Measurements from ENCODE around the gene ACTR10. TPM values are rescaled to one million over a fixed set of nuclear protein-coding genes. Genes with fewer than 3 reads are reported as not detected.

Gene ACTR10
- total RNA-seq, 1 experiment from 2014 or later = 39.6 TPM

DNA sequence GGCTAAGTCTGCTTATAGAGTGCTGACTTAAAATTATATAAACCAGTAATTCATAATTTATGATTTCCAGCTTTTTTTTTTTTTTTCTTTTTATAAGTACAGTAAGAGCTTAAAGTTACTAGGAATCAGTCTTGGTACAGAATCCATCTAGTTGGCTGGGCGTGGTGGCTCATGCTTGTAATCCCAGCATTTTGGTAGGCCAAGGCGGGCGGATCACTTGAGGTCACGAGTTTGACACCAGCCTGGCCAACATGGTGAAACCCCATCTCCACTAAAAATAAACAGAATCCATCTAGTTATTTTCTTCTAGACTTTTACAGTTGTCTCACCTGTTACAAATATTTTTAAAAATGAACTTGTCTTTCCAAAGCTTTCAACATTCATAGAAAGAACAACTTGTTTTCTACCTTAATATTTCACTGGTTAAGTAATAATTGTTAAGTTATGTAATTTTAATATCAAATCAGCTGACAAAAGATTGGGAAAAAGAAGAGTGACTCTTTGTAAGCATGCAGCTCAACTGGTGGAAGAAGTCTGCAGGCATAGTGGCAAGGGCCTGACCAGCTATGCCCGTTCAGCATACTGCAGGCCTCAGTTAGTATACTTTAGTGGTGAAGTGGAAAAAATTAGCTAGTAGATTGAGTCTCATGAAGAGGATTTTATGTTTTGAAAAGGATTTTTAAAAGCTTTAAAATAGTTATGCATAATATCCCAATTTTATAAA, 27.3 kb downstream of the ACTR10 start (continued):
- TF ChIP-seq, protein P1, sequence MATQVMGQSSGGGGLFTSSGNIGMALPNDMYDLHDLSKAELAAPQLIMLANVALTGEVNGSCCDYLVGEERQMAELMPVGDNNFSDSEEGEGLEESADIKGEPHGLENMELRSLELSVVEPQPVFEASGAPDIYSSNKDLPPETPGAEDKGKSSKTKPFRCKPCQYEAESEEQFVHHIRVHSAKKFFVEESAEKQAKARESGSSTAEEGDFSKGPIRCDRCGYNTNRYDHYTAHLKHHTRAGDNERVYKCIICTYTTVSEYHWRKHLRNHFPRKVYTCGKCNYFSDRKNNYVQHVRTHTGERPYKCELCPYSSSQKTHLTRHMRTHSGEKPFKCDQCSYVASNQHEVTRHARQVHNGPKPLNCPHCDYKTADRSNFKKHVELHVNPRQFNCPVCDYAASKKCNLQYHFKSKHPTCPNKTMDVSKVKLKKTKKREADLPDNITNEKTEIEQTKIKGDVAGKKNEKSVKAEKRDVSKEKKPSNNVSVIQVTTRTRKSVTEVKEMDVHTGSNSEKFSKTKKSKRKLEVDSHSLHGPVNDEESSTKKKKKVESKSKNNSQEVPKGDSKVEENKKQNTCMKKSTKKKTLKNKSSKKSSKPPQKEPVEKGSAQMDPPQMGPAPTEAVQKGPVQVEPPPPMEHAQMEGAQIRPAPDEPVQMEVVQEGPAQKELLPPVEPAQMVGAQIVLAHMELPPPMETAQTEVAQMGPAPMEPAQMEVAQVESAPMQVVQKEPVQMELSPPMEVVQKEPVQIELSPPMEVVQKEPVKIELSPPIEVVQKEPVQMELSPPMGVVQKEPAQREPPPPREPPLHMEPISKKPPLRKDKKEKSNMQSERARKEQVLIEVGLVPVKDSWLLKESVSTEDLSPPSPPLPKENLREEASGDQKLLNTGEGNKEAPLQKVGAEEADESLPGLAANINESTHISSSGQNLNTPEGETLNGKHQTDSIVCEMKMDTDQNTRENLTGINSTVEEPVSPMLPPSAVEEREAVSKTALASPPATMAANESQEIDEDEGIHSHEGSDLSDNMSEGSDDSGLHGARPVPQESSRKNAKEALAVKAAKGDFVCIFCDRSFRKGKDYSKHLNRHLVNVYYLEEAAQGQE (IDR thresholded peaks at IDR 0.05; ENCODE audit: low read depth) = no peak

DNA sequence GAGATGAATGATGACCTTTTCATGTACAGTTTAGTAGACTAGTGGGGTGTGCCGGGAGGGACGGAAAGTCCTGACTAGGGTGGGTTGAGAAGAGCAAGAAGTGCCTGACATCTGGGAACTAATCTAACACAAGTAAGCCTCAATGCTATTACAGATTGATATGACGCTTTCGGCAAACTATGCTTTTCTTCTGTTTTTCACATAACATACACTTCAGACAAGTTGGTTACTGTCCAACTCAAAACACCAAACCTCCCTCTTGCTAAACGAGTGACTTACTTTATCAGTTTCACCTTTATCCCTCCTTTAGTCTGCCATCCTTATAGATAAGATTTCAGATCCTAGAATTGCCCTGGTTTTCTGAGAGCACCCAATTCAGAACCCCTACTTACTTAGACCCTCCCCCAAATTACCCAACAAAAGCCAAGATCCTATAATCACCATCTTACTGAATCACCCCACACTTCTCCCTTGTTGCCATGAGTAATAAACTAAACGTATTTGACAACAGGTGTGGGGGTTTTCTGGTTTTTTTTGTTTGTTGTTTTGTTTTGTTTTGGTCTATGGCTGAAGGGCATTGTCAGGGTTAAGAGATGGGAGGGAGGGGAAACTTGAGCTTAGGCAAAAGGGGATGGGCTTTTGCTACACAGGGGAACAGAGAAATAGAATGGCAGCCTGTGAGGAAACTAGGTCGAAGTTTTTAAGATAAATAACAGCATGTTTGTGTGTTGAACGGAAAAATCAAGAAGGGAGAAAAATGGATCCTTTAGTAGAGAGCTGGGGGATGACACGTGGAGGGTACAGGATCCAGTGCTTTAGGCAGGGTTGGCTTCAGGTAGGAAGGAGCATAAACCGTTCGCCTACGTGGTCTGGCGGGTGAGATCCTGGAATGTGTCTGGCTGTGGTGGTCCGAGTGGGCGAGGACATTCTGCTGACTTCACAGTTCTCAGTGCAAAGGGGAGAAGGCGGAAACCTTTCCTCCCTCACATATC, 38.6 kb downstream of the ACTR10 start:
- ChIA-PET RAD21 (ENCODE audit: low non-redundant PET in 1 of 2, low total read pairs in 2 of 2, uncharacterized antibody in 2 of 2, unreplicated experiment in 2 of 2) (no interaction called here), CTCF (no interaction called here), POLR2A (no interaction called here)
- Histone ChIP-seq H3K9me2 (ENCODE audit: insufficient read depth) (no peaks in the 10 kb centered on the region), H3K4me3 (replicated peaks in 1 of 2; ENCODE audit: low read depth in 1 of 2, low read length in 2 of 2) (no peak overlapping the region), H3K4me1 (ENCODE audit: control insufficient read depth in 1 of 2, insufficient read depth in 2 of 2, low read length in 2 of 2) (peaks cover 6 to 13% of the 10 kb centered on the region in 2 experiments), H2AFZ (ENCODE audit: low read depth, low read length, poor library complexity, severe bottlenecking) (no peak overlapping the region), H3K9me3 (ENCODE audit: control insufficient read depth in 1 of 2, insufficient read depth in 1 of 2, low read depth in 1 of 2, low read length in 2 of 2) (no peaks in the 10 kb centered on the region), H3K27me3 (ENCODE audit: insufficient read depth, low read length) (no peaks in the 10 kb centered on the region), H3K4me2 (ENCODE audit: low read length) (no peak overlapping the region), H3K36me3 (ENCODE audit: control insufficient read depth in 1 of 2, insufficient read depth in 2 of 2, low read length in 2 of 2) (no peaks in the 10 kb centered on the region), H3K27ac (ENCODE audit: low read depth, low read length) (no peak overlapping the region), H3K79me2 (ENCODE audit: insufficient read depth, low read length) (no peaks in the 10 kb centered on the region), H3K9ac (ENCODE audit: low read length) (no peak overlapping the region), H4K20me1 (ENCODE audit: insufficient read depth) (no peaks in the 10 kb centered on the region)
- TF ChIP-seq, protein P2, sequence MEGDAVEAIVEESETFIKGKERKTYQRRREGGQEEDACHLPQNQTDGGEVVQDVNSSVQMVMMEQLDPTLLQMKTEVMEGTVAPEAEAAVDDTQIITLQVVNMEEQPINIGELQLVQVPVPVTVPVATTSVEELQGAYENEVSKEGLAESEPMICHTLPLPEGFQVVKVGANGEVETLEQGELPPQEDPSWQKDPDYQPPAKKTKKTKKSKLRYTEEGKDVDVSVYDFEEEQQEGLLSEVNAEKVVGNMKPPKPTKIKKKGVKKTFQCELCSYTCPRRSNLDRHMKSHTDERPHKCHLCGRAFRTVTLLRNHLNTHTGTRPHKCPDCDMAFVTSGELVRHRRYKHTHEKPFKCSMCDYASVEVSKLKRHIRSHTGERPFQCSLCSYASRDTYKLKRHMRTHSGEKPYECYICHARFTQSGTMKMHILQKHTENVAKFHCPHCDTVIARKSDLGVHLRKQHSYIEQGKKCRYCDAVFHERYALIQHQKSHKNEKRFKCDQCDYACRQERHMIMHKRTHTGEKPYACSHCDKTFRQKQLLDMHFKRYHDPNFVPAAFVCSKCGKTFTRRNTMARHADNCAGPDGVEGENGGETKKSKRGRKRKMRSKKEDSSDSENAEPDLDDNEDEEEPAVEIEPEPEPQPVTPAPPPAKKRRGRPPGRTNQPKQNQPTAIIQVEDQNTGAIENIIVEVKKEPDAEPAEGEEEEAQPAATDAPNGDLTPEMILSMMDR (IDR thresholded peaks at IDR 0.05 in 2 of 3, conservative IDR thresholded peaks at IDR 0.05 in 1 of 3; ENCODE audit: borderline replicate concordance in 1 of 3, insufficient read depth in 1 of 3, low read depth in 2 of 3, low read length in 2 of 3) = no peak
- TF ChIP-seq CEBPB (IDR thresholded peaks at IDR 0.05; ENCODE audit: low read depth) (no peak), POLR2AphosphoS5 (IDR thresholded peaks at IDR 0.05; ENCODE audit: low read depth, low read length) (no peak), JUND (IDR thresholded peaks at IDR 0.05) (no peak), RAD21 (IDR thresholded peaks at IDR 0.05; ENCODE audit: low read depth) (no peak), SP1 (IDR thresholded peaks at IDR 0.05; ENCODE audit: low read depth) (no peak), EZH2phosphoT487 (IDR thresholded peaks at IDR 0.05; ENCODE audit: borderline replicate concordance) (no peak), ELF1 (IDR thresholded peaks at IDR 0.05; ENCODE audit: borderline replicate concordance, low read depth) (no peak), SIN3A (IDR thresholded peaks at IDR 0.05; ENCODE audit: low read depth) (no peak), SRF (IDR thresholded peaks at IDR 0.05; ENCODE audit: low read depth) (no peak), CBX3 (IDR thresholded peaks at IDR 0.05; ENCODE audit: low read depth) (no peak), ZFX (IDR thresholded peaks at IDR 0.05) (no peak), ZNF274 (IDR thresholded peaks at IDR 0.05; ENCODE audit: low read depth, low read length) (no peak), EGR1 (IDR thresholded peaks at IDR 0.05; ENCODE audit: low read depth) (no peak), FOSL1 (IDR thresholded peaks at IDR 0.05; ENCODE audit: low read depth) (no peak)
- TF ChIP-seq, protein P3, sequence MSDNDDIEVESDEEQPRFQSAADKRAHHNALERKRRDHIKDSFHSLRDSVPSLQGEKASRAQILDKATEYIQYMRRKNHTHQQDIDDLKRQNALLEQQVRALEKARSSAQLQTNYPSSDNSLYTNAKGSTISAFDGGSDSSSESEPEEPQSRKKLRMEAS (IDR thresholded peaks at IDR 0.05) = no peak
- BruUV-seq (replicated peaks) = no TSS peak
- intact Hi-C loops (cut with micrococcal nuclease) = no loop called here
- no peak for DNase-seq (ENCODE audit: low read depth, low spot score)
- ATAC-seq = no peak
